ENCODE results near the gene SERPINA5.

DNA sequence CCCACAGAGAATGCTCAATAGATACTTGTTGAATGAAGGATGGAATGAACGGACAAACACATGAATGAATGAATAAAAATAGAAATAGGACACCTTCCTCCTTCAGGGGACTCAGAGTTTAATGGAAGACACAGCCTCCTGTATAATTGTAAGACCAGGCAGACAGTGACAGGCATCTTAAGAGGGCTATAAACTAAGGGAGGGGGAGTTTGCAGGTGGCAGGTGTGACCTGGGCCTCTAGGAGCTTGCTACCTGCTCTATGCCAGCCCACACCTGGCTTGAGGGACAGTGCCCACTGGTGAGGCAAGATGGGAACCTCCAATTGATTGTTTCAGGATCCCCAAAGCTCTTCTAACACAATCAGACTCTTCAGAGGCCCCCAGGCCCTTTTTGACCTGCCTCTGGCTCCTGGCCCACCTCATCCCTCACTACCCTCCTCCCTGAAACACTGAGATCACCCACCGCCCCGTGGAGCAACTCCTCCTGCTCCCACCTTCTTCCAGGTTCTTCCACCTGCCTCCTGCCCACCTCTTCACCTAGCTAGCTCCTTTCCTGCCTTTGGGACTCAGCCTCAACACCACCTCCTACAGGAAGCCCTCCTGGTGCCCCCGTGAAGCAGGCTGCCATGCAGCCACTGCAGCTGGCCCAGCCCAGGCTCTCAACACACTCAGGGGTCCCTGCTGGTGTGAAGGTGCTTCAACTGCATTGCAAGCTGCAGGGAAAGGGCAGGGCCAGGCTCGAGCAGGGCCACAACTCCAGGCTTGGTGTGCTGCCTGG lies 40.3 kb downstream of the SERPINA5 start:
- TF ChIP-seq, protein P1, sequence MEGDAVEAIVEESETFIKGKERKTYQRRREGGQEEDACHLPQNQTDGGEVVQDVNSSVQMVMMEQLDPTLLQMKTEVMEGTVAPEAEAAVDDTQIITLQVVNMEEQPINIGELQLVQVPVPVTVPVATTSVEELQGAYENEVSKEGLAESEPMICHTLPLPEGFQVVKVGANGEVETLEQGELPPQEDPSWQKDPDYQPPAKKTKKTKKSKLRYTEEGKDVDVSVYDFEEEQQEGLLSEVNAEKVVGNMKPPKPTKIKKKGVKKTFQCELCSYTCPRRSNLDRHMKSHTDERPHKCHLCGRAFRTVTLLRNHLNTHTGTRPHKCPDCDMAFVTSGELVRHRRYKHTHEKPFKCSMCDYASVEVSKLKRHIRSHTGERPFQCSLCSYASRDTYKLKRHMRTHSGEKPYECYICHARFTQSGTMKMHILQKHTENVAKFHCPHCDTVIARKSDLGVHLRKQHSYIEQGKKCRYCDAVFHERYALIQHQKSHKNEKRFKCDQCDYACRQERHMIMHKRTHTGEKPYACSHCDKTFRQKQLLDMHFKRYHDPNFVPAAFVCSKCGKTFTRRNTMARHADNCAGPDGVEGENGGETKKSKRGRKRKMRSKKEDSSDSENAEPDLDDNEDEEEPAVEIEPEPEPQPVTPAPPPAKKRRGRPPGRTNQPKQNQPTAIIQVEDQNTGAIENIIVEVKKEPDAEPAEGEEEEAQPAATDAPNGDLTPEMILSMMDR (IDR thresholded peaks at IDR 0.05) = no peak
- TF ChIP-seq POLR2A (IDR thresholded peaks at IDR 0.05; ENCODE audit: low read depth) = no peak
